Colon (tissue), 2 donors: ENCODE measurements around the gene ADAMTS9.

Source experiments
- FAIRE-seq: peaks from 2 replicates; lab custom pipeline; 2012; peaks lifted over from hg19 to GRCh38; lab: Jason Lieb, UNC
- donor health status: control.
- donor health status: control.

Gene ADAMTS9

GRCh38 chr3:64651303-64651702, 36.5 kb downstream of the ADAMTS9 start:
- no peak for FAIRE-seq

GRCh38 chr3:64650715-64651114, 37.1 kb downstream of the ADAMTS9 start:
- no peak for FAIRE-seq

GRCh38 chr3:64650096-64650622, 37.6 kb downstream of the ADAMTS9 start:
- FAIRE-seq: no peak

- FAIRE-seq: no peak
Observed at GRCh38 chr3:64648927-64649906, 38.6 kb downstream of the ADAMTS9 start.

- FAIRE-seq: no peak
Observed at GRCh38 chr3:64647825-64648224, 40.0 kb downstream of the ADAMTS9 start.

- FAIRE-seq: no peak
Observed at GRCh38 chr3:64645243-64645642, 42.6 kb downstream of the ADAMTS9 start.

GRCh38 chr3:64644483-64644882, 43.3 kb downstream of the ADAMTS9 start:
- FAIRE-seq: no peak

- FAIRE-seq: no peak
Observed at GRCh38 chr3:64642327-64643151, 45.3 kb downstream of the ADAMTS9 start.

GRCh38 chr3:64638981-64639481, 48.8 kb downstream of the ADAMTS9 start:
- FAIRE-seq: no peak

- no peak for FAIRE-seq
Observed at GRCh38 chr3:64638511-64638910, 49.3 kb downstream of the ADAMTS9 start.

- FAIRE-seq: no peak
Observed at GRCh38 chr3:64634417-64634816, 53.4 kb downstream of the ADAMTS9 start.

- FAIRE-seq: no peak
Observed at GRCh38 chr3:64631951-64632350, 55.8 kb downstream of the ADAMTS9 start.

GRCh38 chr3:64627471-64628321, 60.1 kb downstream of the ADAMTS9 start:
- no peak for FAIRE-seq

- no peak for FAIRE-seq
Observed at GRCh38 chr3:64627042-64627441, 60.8 kb downstream of the ADAMTS9 start.

- FAIRE-seq: no peak
Observed at GRCh38 chr3:64625381-64625780, 62.4 kb downstream of the ADAMTS9 start.

- FAIRE-seq: no peak
Observed at GRCh38 chr3:64623125-64623524, 64.7 kb downstream of the ADAMTS9 start.

GRCh38 chr3:64621726-64622395, 65.9 kb downstream of the ADAMTS9 start:
- FAIRE-seq: no peak

GRCh38 chr3:64621275-64621674, 66.5 kb downstream of the ADAMTS9 start:
- no peak for FAIRE-seq

- no peak for FAIRE-seq
Observed at GRCh38 chr3:64620020-64620419, 67.8 kb downstream of the ADAMTS9 start.

- FAIRE-seq: no peak
Observed at GRCh38 chr3:64619216-64619615, 68.6 kb downstream of the ADAMTS9 start.

GRCh38 chr3:64617610-64618009, 70.2 kb downstream of the ADAMTS9 start:
- no peak for FAIRE-seq
